Cardiac septum (tissue), 1 donor: ENCODE measurements around the gene SCIMP. TPM values are rescaled to one million over a fixed set of nuclear protein-coding genes. Genes with fewer than 3 reads are reported as not detected.

Experiments used
- total RNA-seq: library from RNA; stranded (reverse); fragmentation: NEBNext Ultra II Directional; extraction: Animal tissue kit (Norgen Biotek cat#: 25700); gene quantifications from one replicate; pipeline ENCODE4 v1.2.1, GENCODE V29; 2021
- donor health status: DM: no; HTN: no; CAD: no.

SCIMP gene
- total RNA-seq, 1 donor from 2014 or later = 0.62 TPM

Other genes starting within 250 kb of the SCIMP start
- gene CAMTA2, start 247.2 kb downstream of the SCIMP start, total RNA-seq = 38.9 TPM
- gene INCA1, start 237.3 kb downstream of the SCIMP start, total RNA-seq = 1.8 TPM
- gene KIF1C, start 236.9 kb downstream of the SCIMP start, total RNA-seq = 646 TPM
- gene SLC52A1, start 199.4 kb downstream of the SCIMP start, total RNA-seq = not detected
- gene ZFP3, start 156.4 kb downstream of the SCIMP start, total RNA-seq = 12.6 TPM
- gene ZNF232, start 123.0 kb downstream of the SCIMP start, total RNA-seq = 4.1 TPM
- gene USP6, start 118.8 kb downstream of the SCIMP start, total RNA-seq = 0.08 TPM
- 5.8 TPM for gene ZNF594, start 43.0 kb downstream of the SCIMP start, total RNA-seq
- gene RABEP1, start 47.4 kb upstream of the SCIMP start, total RNA-seq = 65.2 TPM
- 45.1 TPM for gene NUP88, start 184.8 kb upstream of the SCIMP start, total RNA-seq
- gene RPAIN, start 185.3 kb upstream of the SCIMP start, total RNA-seq = 30.0 TPM
- 101 TPM for gene C1QBP, start 204.3 kb upstream of the SCIMP start, total RNA-seq
- 6.3 TPM for gene DHX33, start 234.1 kb upstream of the SCIMP start, total RNA-seq